PFSK-1 (cell line): ENCODE measurements around the gene SPIB.

Source experiments
- FOXP2 ChIP-seq: optimal IDR thresholded peaks from 2 replicates; pipeline ENCODE3; 2011; ENCODE audit warnings: borderline replicate concordance, control low read depth, inconsistent platforms; ENCODE audit not compliant: insufficient read depth; ENCODE audit errors: extremely low read length, extremely low read depth
- POLR2AphosphoS5 ChIP-seq: IDR thresholded peaks from 2 replicates; pipeline ENCODE4 v1.6.1; 2012; ENCODE audit warnings: low read depth, mild to moderate bottlenecking, control low read depth, low read length, moderate library complexity
- REST ChIP-seq, 2 experiments: IDR thresholded peaks; 2 replicates each; pipeline versions ENCODE4 v1.6.1 to v1.8.0; 2011 to 2012; ENCODE audit warnings: low read depth in 2 of 2, low read length in 2 of 2, control low read depth in 1 of 2, inconsistent platforms in 1 of 2, mild to moderate bottlenecking in 1 of 2, moderate library complexity in 1 of 2; ENCODE audit not compliant: insufficient read depth in 1 of 2
- SIN3A ChIP-seq: IDR thresholded peaks from 2 replicates; pipeline ENCODE4 v1.6.1; 2012; ENCODE audit warnings: mild to moderate bottlenecking, low read length, moderate library complexity, borderline replicate concordance; ENCODE audit not compliant: insufficient read depth
- TAF1 ChIP-seq: IDR thresholded peaks from 2 replicates; pipeline ENCODE4 v1.6.1; 2012; ENCODE audit warnings: low read length, control low read depth, borderline replicate concordance; ENCODE audit not compliant: insufficient read depth

SPIB gene

GRCh38 chr19:50462970-50463369, 44.2 kb downstream of the SPIB start:
- TF ChIP-seq POLR2AphosphoS5 (no peak), REST (IDR thresholded peaks at IDR 0.05; ENCODE audit: insufficient read depth in 1 of 2, low read depth in 2 of 2, low read length in 2 of 2) (no peak), TAF1 (no peak), FOXP2 (no peak), SIN3A (no peak)

GRCh38 chr19:50464348-50464747, 45.6 kb downstream of the SPIB start:
- TF ChIP-seq SIN3A (no peak), TAF1 (no peak), POLR2AphosphoS5 (no peak), FOXP2 (no peak), REST (IDR thresholded peaks at IDR 0.05; ENCODE audit: insufficient read depth in 1 of 2, low read depth in 2 of 2, low read length in 2 of 2) (no peak)

- no peak for TF ChIP-seq FOXP2
Observed at GRCh38 chr19:50465000-50465399, 46.3 kb downstream of the SPIB start.

- no peak for TF ChIP-seq POLR2AphosphoS5
- no peak for TF ChIP-seq TAF1
- no peak for TF ChIP-seq SIN3A
- TF ChIP-seq REST (IDR thresholded peaks at IDR 0.05; ENCODE audit: insufficient read depth in 1 of 2, low read depth in 2 of 2, low read length in 2 of 2), result no peak
- TF ChIP-seq FOXP2, result no peak
Observed at GRCh38 chr19:50465986-50466705, 47.4 kb downstream of the SPIB start.

GRCh38 chr19:50466706-50467039, 47.9 kb downstream of the SPIB start:
- TF ChIP-seq TAF1 (no peak), REST (IDR thresholded peaks at IDR 0.05; ENCODE audit: insufficient read depth in 1 of 2, low read depth in 2 of 2, low read length in 2 of 2) (no peak), SIN3A (no peak), POLR2AphosphoS5 (no peak), FOXP2 (no peak)
